Fibroblast of mammary gland (primary cell): Measurements from ENCODE around the gene MRGPRE.

Experiments used
- DNase-seq: peaks from one replicate; pipeline ENCODE4 v3.0.0-alpha.2; 2010; ENCODE audit warnings: low read depth
- H3K4me3 ChIP-seq: 2 replicates; pipeline ENCODE4 v1.5.1; 2011; ENCODE audit warnings: low read depth, mild to moderate bottlenecking, low read length, moderate library complexity; ENCODE audit not compliant: control insufficient read depth
- CTCF ChIP-seq: conservative IDR thresholded peaks from 2 replicates; pipeline ENCODE4 v1.5.1; 2011; ENCODE audit warnings: low read depth, low read length, inconsistent platforms; ENCODE audit not compliant: control insufficient read depth, insufficient read depth

MRGPRE gene

GRCh38 chr11:3206156-3206921 is 25.9 kb downstream of the MRGPRE start:
- no peak overlapping the region for H3K4me3 ChIP-seq
- DNase-seq: no peak
- TF ChIP-seq CTCF: no peak

- no peak for TF ChIP-seq CTCF
- H3K4me3 ChIP-seq: no peak overlapping the region
- DNase-seq: no peak
Measured at GRCh38 chr11:3205261-3206155, 26.7 kb downstream of the MRGPRE start.

- no peak for TF ChIP-seq CTCF
Measured at GRCh38 chr11:3204141-3205015, 27.8 kb downstream of the MRGPRE start.

GRCh38 chr11:3203221-3204043 is 28.8 kb downstream of the MRGPRE start:
- H3K4me3 ChIP-seq: no peak overlapping the region
- no peak for TF ChIP-seq CTCF
- DNase-seq: no peak

More at GRCh38 chr11:3204141-3205015, 27.8 kb downstream of the MRGPRE start:
- DNase-seq: no peak
- no peak overlapping the region for H3K4me3 ChIP-seq

GRCh38 chr11:3202759-3203158 is 29.5 kb downstream of the MRGPRE start:
- TF ChIP-seq CTCF: no peak
- H3K4me3 ChIP-seq: no peak overlapping the region
- no peak for DNase-seq

GRCh38 chr11:3202305-3202704 is 29.9 kb downstream of the MRGPRE start:
- DNase-seq: no peak
- no peak overlapping the region for H3K4me3 ChIP-seq
- TF ChIP-seq CTCF: no peak
